Mucosa of descending colon (tissue), 3 donors: ENCODE results near the gene TESMIN. TPM values are rescaled to one million over a fixed set of nuclear protein-coding genes. Genes with fewer than 3 reads are reported as not detected.

Experiments used
- ATAC-seq: fragments of 200-7000 bp; cut with Tn5 transposase; one replicate; pipeline ENCODE4 v1.9.1; 2020; ENCODE audit warnings: mild to moderate bottlenecking, moderate library complexity
- DNase-seq, 3 donors: peaks; one replicate each; pipeline ENCODE4 v3.0.0-alpha.2; 2020
- H3K36me3 ChIP-seq: fragments of 200-600 bp; one replicate; pipeline ENCODE4 v1.8.0; 2021; ENCODE audit warnings: low read depth, mild to moderate bottlenecking
- H3K4me1 ChIP-seq: fragments of 200-600 bp; one replicate; pipeline ENCODE4 v1.8.0; 2021; ENCODE audit warnings: low read depth, mild to moderate bottlenecking
- H3K4me3 ChIP-seq: fragments of 200-600 bp; one replicate; pipeline ENCODE4 v1.8.0; 2021; ENCODE audit warnings: mild to moderate bottlenecking
- H3K9me3 ChIP-seq: fragments of 200-600 bp; one replicate; pipeline ENCODE4 v1.8.0; 2021; ENCODE audit warnings: mild to moderate bottlenecking
- intact Hi-C, 2 donors: fragments of 100-400 bp; cut with DNase I in 1 of 2; cut with micrococcal nuclease in 1 of 2; formaldehyde crosslinking; loops; one replicate each; pipeline versions ENCODE4 v1.11.0 to v1.11.1; 2022; cut with DNase I, micrococcal nuclease
- total RNA-seq, 3 donors: library from RNA; stranded (reverse); fragmentation: NEBNext Ultra II Directional in 2 of 3; extraction: Animal tissue kit (Norgen Biotek cat#: 25700) in 2 of 3; gene quantifications; one replicate each; pipeline versions ENCODE4 v1.2.1 to v1.2.4, GENCODE V29; 2021 to 2023
- TF ChIP-seq, protein P1 (sequence below): fragments of 200-600 bp; IDR thresholded peaks from one replicate; pipeline ENCODE4 v1.8.0; 2022; ENCODE audit warnings: antibody characterized with exemption, mild to moderate bottlenecking
- donor health status: DM: no; HTN: no; CAD: no; lungs with moderate emphysema.
- donor health status: DM: no; HTN: no; CAD: no.
- donor health status: DM: no; HTN: yes; CAD: no.

TESMIN gene
- total RNA-seq, 3 donors from 2014 or later, result 4.8 to 22.7 (median 16.7) TPM

DNA sequence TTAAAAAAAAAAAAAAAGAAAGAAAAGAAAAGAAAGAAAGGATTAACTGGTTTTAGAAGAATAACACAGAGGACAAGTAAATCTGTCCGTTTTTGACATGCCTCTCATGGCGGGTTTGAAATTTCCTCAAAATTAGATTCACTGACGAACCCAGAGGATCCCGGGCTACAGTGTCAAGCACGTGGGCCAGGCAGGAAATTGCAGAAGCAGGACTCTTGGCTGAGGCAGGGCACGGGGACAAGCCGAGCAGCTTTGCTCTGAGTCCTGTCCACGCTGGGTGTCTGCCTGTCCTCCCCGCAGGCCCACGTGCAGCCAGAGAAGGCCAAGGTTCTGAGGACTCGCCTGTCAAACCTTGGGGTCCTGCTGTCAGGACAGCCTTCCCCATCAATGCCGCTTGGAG is 42.3 kb downstream of the TESMIN start:
- DNase-seq (no peak), ATAC-seq (no peak)
- intact Hi-C loops, result no loop called here
- Histone ChIP-seq H3K4me3 (no peak overlapping the region), H3K36me3 (no peaks in the 10 kb centered on the region), H3K4me1 (no peaks in the 10 kb centered on the region), H3K9me3 (no peaks in the 10 kb centered on the region)
- TF ChIP-seq, protein P1, sequence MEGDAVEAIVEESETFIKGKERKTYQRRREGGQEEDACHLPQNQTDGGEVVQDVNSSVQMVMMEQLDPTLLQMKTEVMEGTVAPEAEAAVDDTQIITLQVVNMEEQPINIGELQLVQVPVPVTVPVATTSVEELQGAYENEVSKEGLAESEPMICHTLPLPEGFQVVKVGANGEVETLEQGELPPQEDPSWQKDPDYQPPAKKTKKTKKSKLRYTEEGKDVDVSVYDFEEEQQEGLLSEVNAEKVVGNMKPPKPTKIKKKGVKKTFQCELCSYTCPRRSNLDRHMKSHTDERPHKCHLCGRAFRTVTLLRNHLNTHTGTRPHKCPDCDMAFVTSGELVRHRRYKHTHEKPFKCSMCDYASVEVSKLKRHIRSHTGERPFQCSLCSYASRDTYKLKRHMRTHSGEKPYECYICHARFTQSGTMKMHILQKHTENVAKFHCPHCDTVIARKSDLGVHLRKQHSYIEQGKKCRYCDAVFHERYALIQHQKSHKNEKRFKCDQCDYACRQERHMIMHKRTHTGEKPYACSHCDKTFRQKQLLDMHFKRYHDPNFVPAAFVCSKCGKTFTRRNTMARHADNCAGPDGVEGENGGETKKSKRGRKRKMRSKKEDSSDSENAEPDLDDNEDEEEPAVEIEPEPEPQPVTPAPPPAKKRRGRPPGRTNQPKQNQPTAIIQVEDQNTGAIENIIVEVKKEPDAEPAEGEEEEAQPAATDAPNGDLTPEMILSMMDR, result no peak

DNA sequence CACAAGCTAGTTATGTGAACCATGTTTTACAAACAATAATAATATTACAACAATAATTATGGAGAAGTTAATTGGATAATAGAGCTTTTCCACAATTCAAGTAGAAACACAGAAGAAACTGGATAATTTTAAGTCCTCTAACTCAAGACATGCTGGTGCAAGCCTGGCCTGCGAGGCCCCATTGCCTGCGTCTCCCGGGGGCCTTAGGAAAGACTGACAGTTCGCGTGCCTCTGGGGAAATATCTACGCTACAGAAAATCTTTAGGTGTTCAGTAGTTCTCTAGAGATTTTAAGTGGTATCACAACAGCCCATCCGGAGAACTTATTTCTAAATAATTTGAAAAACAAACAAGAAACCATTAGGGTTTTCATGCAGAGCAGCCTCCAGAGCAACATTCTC is 43.8 kb downstream of the TESMIN start:
- H3K4me1 ChIP-seq, result no peaks in the 10 kb centered on the region
- ATAC-seq, result no peak
- DNase-seq, result no peak
- no peak overlapping the region for H3K4me3 ChIP-seq
- TF ChIP-seq, protein P1, result no peak
- H3K9me3 ChIP-seq, result no peaks in the 10 kb centered on the region
- H3K36me3 ChIP-seq, result no peaks in the 10 kb centered on the region
- intact Hi-C loops, result no loop called here

DNA sequence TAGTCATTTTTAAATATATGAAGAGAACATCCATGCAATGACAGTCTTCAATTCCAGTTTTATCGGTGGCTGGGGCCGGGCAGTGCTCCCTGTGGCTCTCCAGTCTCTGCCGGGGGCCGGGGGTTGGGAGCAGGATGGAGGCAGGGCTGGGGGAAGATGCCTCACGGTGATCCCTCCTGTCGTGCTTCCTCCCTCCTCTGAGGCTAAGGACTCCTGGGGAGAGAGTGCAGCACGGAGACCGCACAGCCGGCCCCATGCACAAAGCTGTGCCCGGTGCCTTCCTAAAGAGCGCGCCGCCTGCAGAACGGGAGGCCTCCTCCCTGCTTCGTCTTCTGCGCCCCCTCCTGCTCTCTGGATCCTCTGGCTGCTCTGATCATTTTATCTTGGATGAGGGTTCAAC is 46.4 kb downstream of the TESMIN start:
- TF ChIP-seq, protein P1, result no peak
- no peak overlapping the region for H3K4me3 ChIP-seq
- no peak for ATAC-seq
- DNase-seq, result no peak
- no peaks in the 10 kb centered on the region for H3K36me3 ChIP-seq
- no peaks in the 10 kb centered on the region for H3K4me1 ChIP-seq
- intact Hi-C loops, result no loop called here
- H3K9me3 ChIP-seq, result no peaks in the 10 kb centered on the region

DNA sequence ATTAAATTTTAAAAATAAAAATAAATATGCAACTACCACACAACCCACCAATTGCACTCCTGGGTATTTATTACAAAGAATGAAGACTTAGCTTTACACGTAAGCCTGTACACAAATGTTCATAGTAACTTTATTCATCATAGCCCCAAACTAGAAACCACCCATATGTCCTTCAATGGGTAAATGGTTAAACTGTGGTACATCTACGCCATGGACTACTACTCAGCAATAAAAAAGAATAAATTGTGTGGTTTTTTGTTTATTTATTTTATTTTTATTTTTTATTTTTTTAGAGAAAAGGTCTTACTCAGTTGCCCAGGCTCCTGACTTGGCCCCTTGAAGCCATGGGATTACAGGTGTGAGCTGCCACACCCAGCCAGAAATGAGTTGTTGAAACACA is 52.3 kb downstream of the TESMIN start:
- ATAC-seq (no peak), DNase-seq (no peak)
- Histone ChIP-seq H3K4me1 (no peaks in the 10 kb centered on the region), H3K9me3 (no peaks in the 10 kb centered on the region), H3K36me3 (no peaks in the 10 kb centered on the region), H3K4me3 (no peak overlapping the region)
- TF ChIP-seq, protein P1, result no peak
- intact Hi-C loops, result no loop called here

DNA sequence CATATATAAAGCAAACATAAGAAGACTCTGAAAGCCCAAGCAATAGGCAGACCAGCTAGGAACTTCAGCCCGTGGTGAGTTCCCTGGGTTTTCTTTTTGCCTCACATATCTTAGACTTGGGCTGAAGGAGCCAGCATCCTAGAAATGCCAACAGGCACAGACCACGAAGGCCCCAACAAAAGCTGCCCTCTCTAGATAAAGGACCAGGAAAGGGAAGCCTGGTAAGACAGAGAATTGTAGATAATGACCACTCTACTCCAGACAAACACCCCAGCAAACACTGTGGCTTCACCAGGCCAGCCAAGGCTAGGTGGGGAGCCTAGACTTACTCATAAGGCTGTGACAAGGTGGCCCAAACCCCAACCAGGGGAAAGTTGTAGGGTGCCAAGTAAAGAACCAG is 55.8 kb downstream of the TESMIN start:
- no peaks in the 10 kb centered on the region for H3K9me3 ChIP-seq
- no peaks in the 10 kb centered on the region for H3K4me1 ChIP-seq
- intact Hi-C loops, result no loop called here
- no peaks in the 10 kb centered on the region for H3K36me3 ChIP-seq
- H3K4me3 ChIP-seq, result no peak overlapping the region
- ATAC-seq, result no peak
- no peak for DNase-seq
- TF ChIP-seq, protein P1, result no peak
